Esophagus muscularis mucosa (tissue), 4 donors: Measurements from ENCODE around the gene FCRLA. TPM values are rescaled to one million over a fixed set of nuclear protein-coding genes. Genes with fewer than 3 reads are reported as not detected.

Experiments used
- DNase-seq: peaks from one replicate; pipeline ENCODE4 v3.0.0-alpha.2; 2017; ENCODE audit errors: extremely low spot score
- H3K27ac ChIP-seq, 4 donors: fragments of 200-600 bp; sonication (generic); replicated peaks in 1 of 4; 1 replicate in 3 of 4; 2 replicates in 1 of 4; pipeline ENCODE4 v1.5.1; 2016 to 2019; ENCODE audit warnings: mild to moderate bottlenecking in 1 of 4
- H3K27me3 ChIP-seq, 4 donors: fragments of 200-600 bp; sonication (generic); one replicate each; pipeline versions ENCODE4 v1.5.1 to v1.6.0; 2016 to 2019
- H3K36me3 ChIP-seq, 4 donors: fragments of 200-600 bp; sonication (generic); one replicate each; pipeline ENCODE4 v1.5.1; 2016 to 2019
- H3K4me1 ChIP-seq, 4 donors: fragments of 200-600 bp; sonication (generic); one replicate each; pipeline ENCODE4 v1.5.1; 2016 to 2019
- H3K4me3 ChIP-seq, 4 donors: fragments of 200-600 bp; sonication (generic); 1 replicate in 2 of 4; 2 replicates in 2 of 4; pipeline ENCODE4 v1.5.1; 2016 to 2019; ENCODE audit warnings: mild to moderate bottlenecking in 4 of 4, moderate library complexity in 1 of 4
- H3K9me3 ChIP-seq, 4 donors: fragments of 200-600 bp; sonication (generic); 1 replicate in 3 of 4; 2 replicates in 1 of 4; pipeline ENCODE4 v1.5.1; 2016 to 2019
- CTCF ChIP-seq, 3 experiments: fragments of 200-600 bp in 2 of 3; fragments of 450-650 bp in 1 of 3; sonication (generic) in 2 of 3; IDR thresholded peaks; one replicate each; pipeline ENCODE4 v1.5.1; 2017 to 2019; ENCODE audit warnings: antibody characterized with exemption in 3 of 3, mild to moderate bottlenecking in 2 of 3, moderate library complexity in 1 of 3
- EP300 ChIP-seq: sonication (generic); formaldehyde crosslinking; IDR thresholded peaks from one replicate; pipeline ENCODE4 v1.6.1; 2017; ENCODE audit warnings: antibody characterized with exemption
- POLR2A ChIP-seq: fragments of 450-650 bp; IDR thresholded peaks from one replicate; pipeline ENCODE4 v1.6.1; 2017; ENCODE audit warnings: antibody characterized with exemption, moderate library complexity, mild to moderate bottlenecking, low read depth
- POLR2AphosphoS5 ChIP-seq, 2 donors: sonication (generic); formaldehyde crosslinking; IDR thresholded peaks; one replicate each; pipeline ENCODE4 v1.6.1; 2017; ENCODE audit warnings: antibody characterized with exemption in 2 of 2
- WGBS: methylation state at CpG from one replicate; pipeline ENCODE4 v1.1.5; 2018; 5-methylcytosine and 5-hydroxymethylcytosine counted together
- intact Hi-C: fragments of 100-400 bp; cut with DNase I; formaldehyde crosslinking; loops from one replicate; pipeline ENCODE4 v1.15.1; 2023
- total RNA-seq, 4 donors: library from RNA; depleted of rRNA; stranded (reverse); fragments of >200 nt; gene quantifications; one replicate each; pipeline versions ENCODE4 v1.1.0 to v1.2.1, GENCODE V29; 2016

Gene FCRLA
- total RNA-seq, 4 donors from 2014 or later, result 0.33 to 0.75 TPM; not detected in 2

GRCh38 chr1:161676441-161676840, 30.6 kb upstream of the FCRLA start:
- intact Hi-C loops, result no loop called here
- DNase-seq, result no peak
- no peaks in the 10 kb centered on the region for H3K4me1 ChIP-seq
- no peak overlapping the region for H3K4me3 ChIP-seq
- H3K36me3 ChIP-seq, result no peaks in the 10 kb centered on the region
- peaks cover 0 to 5% (median 2%) of the 10 kb centered on the region in 4 donors for H3K27me3 ChIP-seq
- 69% methylated on average over 2 of the region's 2 CpGs for WGBS
- H3K9me3 ChIP-seq, result no peaks in the 10 kb centered on the region
- TF ChIP-seq POLR2A, result no peak
- TF ChIP-seq EP300, result no peak
- no peak for TF ChIP-seq POLR2AphosphoS5 (IDR thresholded peaks at IDR 0.05)
- TF ChIP-seq CTCF (IDR thresholded peaks at IDR 0.05), result no peak
- no peak overlapping the region for H3K27ac ChIP-seq

DNA sequence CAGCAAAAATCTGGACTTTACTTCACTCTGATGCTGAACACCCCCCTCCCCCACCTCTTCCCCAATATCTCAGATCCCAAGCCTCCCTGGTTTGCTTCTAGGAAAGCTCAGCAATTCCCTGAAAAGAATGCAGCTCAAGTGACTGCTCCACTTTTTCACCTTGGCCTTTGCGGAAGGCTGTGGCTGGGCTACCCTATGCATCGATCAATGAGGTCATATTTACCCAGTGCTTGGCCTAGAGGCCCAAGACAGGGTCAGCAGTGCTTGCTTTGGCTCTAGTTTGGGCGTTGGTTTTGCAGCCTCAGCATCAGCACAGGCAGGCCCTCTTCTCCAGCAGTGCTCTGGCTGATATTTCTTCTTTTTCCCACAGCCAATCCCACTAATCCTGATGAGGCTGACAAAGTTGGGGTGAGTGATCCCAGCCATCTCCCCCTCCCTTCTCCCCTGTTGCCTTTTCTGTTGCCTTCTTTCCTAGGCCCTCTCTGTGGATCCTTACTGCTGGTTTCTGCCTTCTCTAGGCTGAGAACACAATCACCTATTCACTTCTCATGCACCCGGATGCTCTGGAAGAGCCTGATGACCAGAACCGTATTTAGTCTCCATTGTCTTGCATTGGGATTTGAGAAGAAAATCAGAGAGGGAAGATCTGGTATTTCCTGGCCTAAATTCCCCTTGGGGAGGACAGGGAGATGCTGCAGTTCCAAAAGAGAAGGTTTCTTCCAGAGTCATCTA, 29.9 kb upstream of the FCRLA start:
- H3K36me3 ChIP-seq, result no peaks in the 10 kb centered on the region
- peaks cover 0 to 5% (median 2%) of the 10 kb centered on the region in 4 donors for H3K27me3 ChIP-seq
- no peak for TF ChIP-seq POLR2AphosphoS5 (IDR thresholded peaks at IDR 0.05)
- no peak for TF ChIP-seq CTCF (IDR thresholded peaks at IDR 0.05)
- TF ChIP-seq EP300, result no peak
- no peak for TF ChIP-seq POLR2A
- intact Hi-C loops, result no loop called here
- no peak for DNase-seq
- 81% methylated on average over 5 of the region's 5 CpGs for WGBS
- no peaks in the 10 kb centered on the region for H3K9me3 ChIP-seq
- no peak overlapping the region for H3K4me3 ChIP-seq
- no peak overlapping the region for H3K27ac ChIP-seq
- no peaks in the 10 kb centered on the region for H3K4me1 ChIP-seq

DNA sequence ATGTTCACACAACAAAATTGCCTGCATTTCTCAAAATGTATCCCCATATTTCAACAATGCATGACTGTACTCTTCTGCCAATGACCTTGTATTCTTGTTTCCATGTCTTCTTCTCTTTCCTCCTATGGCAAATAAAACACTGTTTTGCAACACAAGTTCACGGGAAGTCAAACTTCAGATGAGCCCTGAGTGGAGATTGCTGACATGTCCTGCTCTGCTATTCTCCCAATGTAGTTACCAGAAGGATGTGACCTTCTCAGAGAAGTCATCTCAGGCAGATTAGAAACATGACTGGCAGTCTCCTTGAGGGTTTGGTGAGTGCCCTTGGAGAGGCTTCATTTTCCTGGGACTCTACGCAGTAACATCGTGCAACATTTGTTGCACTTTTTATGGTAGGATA, 28.5 kb upstream of the FCRLA start:
- H3K4me1 ChIP-seq, result no peaks in the 10 kb centered on the region
- no peak overlapping the region for H3K4me3 ChIP-seq
- DNase-seq, result no peak
- H3K9me3 ChIP-seq, result no peaks in the 10 kb centered on the region
- H3K27me3 ChIP-seq, result peaks cover 0 to 5% (median 2%) of the 10 kb centered on the region in 4 donors
- no peak overlapping the region for H3K27ac ChIP-seq
- no peak for TF ChIP-seq CTCF (IDR thresholded peaks at IDR 0.05)
- no peak for TF ChIP-seq POLR2AphosphoS5 (IDR thresholded peaks at IDR 0.05)
- TF ChIP-seq POLR2A, result no peak
- no peak for TF ChIP-seq EP300
- H3K36me3 ChIP-seq, result no peaks in the 10 kb centered on the region
- WGBS, result 84% methylated on average over 3 of the region's 3 CpGs
- intact Hi-C loops, result no loop called here

GRCh38 chr1:161681879-161682278, 25.1 kb upstream of the FCRLA start:
- Histone ChIP-seq H3K36me3 (no peaks in the 10 kb centered on the region), H3K27me3 (peaks cover 0 to 15% (median 3%) of the 10 kb centered on the region in 4 donors), H3K4me3 (no peak overlapping the region), H3K27ac (no peak overlapping the region), H3K9me3 (no peaks in the 10 kb centered on the region), H3K4me1 (no peaks in the 10 kb centered on the region)
- TF ChIP-seq CTCF (IDR thresholded peaks at IDR 0.05) (no peak), POLR2A (no peak), POLR2AphosphoS5 (IDR thresholded peaks at IDR 0.05) (no peak), EP300 (no peak)
- WGBS, result 71% methylated on average over 3 of the region's 3 CpGs
- DNase-seq, result no peak
- intact Hi-C loops, result no loop called here

- Histone ChIP-seq H3K27me3 (peaks cover 0 to 39% (median 3%) of the 10 kb centered on the region in 4 donors), H3K27ac (no peak overlapping the region), H3K9me3 (no peaks in the 10 kb centered on the region), H3K4me1 (no peaks in the 10 kb centered on the region), H3K36me3 (no peaks in the 10 kb centered on the region), H3K4me3 (no peak overlapping the region)
- DNase-seq, result no peak
- 68% methylated on average over 3 of the region's 3 CpGs for WGBS
- TF ChIP-seq EP300 (no peak), POLR2AphosphoS5 (IDR thresholded peaks at IDR 0.05) (no peak), CTCF (IDR thresholded peaks at IDR 0.05) (no peak), POLR2A (no peak)
- intact Hi-C loops, result no loop called here
Observed at GRCh38 chr1:161688946-161689345, 18.1 kb upstream of the FCRLA start.
